Epithelial cell of prostate (primary cell): ENCODE results near the gene TIAM1.

Experiments
- DNase-seq: peaks from one replicate; pipeline ENCODE4 v3.0.0-alpha.2; 2011; ENCODE audit warnings: low read depth, low spot score
- H3K27ac ChIP-seq: fragments of 450-650 bp; 2 replicates; pipeline ENCODE4 v1.5.1; 2017; ENCODE audit warnings: mild to moderate bottlenecking

TIAM1 gene

DNA sequence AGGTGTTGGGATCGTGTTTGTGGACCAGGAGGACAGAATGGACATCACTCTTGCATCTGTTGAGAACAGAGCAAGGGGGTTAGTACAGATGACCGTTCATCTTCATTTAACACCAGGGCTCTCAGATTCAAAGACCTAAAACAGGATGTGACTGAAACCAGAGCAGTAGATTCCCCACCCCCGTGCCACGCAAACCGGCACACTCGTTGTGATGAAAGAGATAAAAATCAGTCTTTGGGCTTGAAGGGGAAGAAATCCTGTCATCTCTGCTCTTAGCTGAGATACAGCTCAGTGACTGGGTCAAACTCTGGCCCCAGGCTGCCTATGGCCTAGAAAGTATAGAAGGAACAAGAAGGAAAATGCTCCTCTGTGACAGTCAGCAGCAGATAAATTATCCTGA is 159.6 kb downstream of the TIAM1 start:
- no peak overlapping the region for H3K27ac ChIP-seq
- no peak for DNase-seq

DNA sequence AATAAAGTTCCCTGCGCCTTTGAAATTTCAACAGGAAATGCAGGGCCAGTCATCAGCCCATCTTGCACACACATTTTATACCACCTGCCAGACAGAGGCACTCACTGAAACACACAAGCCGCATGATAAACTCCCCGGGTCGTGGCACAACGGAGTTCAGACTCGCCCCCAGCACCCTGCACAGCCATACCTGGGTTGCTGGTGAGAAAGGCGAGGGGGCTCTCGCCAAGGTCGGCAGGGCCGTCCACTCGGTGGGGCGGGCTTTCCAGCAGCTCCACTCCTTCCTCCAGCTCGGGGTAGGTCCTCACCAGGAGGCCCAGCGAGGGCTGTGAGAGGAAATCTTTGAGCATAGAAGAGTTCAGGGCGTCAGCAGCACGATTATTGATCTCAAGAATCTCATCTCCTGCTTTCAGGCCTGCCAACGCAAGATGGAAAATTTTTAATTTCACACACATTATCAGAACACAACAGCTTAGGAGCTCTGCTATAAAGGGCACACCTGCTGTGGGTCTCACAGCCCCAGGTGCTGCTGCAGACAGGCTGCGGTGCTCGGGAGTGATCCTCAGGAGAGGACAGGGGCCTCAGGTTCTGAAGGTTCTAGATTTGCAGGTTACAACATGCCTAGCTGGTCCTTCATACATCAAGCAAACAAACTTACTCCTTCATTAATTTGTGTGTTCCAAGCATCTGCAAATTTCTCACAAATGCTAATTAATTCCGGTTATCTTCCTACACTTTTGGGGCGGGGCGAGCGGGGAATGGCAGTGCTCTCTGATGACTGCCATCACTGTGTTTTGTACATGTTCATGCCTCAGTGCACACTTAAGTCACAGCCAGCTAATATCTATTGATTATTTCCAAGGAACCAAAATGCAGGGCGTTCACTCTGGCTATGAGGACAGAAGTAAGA is 161.6 kb downstream of the TIAM1 start:
- DNase-seq: no peak

DNA sequence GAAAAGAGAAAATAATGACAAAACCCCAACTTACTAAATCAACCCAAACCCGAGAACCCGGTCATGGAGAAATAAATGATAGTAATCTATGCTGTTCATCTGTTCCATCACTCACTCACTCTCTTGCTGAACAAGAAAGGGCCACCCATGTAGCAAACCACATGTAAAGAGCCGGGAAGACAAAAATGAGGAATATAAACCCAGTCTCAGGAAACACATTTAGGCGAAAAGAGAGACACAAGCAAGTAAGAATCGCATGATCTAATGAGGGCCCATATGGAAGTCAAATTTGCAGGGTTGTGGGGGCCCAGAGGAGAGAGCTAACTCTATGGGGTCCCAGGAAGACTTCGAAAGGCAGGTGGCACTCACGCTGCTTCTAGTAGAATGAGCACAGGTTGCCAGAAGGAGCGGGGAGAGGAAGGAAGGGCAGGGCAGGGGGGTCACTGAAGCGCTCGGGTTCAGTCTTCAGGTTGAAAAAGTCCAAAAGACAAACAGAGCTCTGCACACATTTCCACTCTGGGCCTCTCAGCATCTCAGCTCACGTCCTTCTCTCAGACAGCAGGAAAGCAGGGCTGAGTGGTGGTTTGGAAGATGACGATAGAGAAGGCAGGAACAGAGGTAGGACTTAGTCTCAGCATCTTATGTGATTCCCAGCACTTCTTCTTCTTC is 162.8 kb downstream of the TIAM1 start:
- no peak overlapping the region for H3K27ac ChIP-seq
- no peak for DNase-seq

More for the DNA sequence above, 161.6 kb downstream of the TIAM1 start:
- H3K27ac ChIP-seq: no peak overlapping the region

GRCh38 chr21:31180256-31181081 is 163.6 kb downstream of the TIAM1 start:
- DNase-seq: no peak
- no peak overlapping the region for H3K27ac ChIP-seq

- H3K27ac ChIP-seq: no peak overlapping the region
- DNase-seq: no peak
Measured at GRCh38 chr21:31176725-31177124, 167.3 kb downstream of the TIAM1 start.

DNA sequence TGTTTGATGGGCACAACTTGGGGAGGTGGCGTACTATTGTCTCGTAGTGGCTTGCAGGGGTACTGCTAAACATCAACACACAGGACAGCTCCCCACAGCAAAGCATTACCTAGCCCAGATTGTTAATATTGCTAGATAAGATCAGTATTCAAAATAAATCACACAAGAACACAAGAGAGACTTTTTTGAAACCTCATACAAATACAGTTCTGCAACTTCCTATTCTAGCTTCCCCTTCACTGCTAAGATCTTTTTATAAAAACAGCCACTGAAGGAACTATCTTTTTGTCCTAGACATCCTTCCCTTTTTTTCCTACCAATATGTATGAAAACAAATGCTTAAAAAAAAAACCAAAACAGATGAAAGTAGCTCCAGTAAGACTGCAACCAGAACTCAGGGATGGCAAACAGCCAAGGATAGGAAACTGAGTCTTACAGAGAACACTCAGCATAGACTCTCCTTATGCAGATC is 167.9 kb downstream of the TIAM1 start:
- no peak for DNase-seq
- H3K27ac ChIP-seq: no peak overlapping the region

DNA sequence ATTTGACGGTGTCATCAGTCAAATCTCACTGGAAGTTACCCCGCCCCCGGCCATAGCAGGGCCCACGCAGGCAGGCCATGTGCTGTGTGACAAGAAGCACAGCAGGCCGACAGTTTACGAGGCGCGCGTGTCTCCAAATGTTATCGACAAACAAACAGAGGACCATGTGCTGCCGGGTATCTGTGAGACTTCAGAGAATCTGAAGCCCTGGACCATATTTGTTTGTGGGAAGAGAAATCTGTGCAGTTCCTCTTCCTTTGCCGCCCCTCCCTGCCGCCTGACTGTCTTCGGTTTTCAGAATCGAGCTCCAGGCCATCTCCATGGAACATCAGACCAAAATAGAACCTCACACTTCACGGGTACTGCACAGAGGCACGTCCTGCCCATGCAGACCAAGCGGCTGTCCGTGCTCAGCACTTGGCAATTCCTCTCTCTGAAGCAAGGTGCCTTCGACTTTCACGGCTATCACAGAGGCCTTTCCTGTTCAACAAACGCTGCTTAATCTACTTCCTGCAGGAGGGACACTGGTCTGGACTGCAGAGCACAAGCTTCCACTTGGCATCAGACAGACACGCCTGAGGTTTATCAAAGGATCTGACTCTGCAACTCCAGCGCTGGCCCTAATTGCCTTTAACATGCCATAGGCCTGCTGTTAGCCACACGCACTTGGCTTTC is 170.0 kb downstream of the TIAM1 start:
- no peak for DNase-seq
- H3K27ac ChIP-seq: no peak overlapping the region

DNA sequence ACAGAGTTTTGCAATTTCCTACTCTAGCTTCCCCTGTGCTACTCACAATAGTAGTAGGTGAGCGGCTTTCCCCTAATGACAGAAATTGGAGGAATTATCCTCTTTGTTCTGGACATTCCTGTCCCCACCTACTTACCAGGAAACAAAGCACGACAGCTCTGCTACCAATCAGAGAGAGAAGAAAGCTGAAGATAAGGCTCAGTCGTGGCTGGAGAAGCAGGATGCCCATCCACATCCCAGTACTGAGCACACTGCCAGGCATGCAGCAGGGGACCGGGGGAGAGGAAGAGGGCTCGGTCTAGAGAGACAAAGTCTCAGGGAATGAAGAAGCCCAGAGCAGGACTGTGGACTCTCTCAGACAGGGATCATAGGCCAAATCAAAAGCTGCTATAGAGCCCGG is 171.7 kb downstream of the TIAM1 start:
- H3K27ac ChIP-seq: no peak overlapping the region
- DNase-seq: no peak

DNA sequence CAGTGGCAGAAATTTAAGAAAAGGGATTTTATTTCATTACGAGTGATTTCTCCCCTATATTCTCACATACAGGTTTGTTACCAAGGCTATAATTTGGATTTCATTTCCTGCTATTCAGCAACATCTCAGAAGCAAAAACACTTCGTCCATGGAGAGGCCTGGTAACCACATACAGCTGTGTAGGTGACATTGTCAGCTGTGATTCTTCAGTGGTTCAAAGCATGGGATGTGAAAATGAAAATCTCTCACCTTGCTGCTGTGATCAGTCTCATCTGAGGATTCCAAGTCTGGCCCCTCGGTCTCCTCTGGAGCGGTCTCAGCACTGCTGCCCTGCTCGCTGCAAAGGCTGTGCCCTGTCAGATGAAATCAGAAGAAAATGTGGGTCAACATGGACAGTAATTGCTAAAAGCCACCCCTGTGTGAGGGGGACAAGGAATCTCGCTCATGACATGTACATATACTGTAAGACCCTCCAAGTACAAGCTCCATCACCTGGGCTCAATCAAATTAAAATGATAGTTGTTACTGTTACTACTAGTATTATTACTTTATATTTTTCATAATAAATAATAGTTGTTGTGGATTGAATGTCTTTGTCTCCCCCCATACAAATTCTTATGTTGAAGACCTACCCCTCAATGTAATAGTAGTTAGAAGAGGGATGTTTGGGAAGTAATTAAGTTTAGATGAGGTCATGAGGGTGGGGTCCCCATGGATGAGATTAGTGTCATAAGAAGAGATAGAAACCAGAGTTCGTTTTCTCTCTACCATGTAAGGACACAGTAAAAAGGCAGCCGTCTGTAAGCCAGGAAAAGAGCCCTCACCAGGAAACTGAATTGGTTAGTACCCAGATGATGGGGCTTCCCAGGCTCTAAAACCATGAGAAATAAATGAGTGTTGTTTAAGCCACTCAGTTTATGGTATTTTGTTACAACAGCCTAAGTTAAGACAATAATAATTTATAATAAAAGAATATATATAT is 179.1 kb downstream of the TIAM1 start:
- no peak for DNase-seq
- H3K27ac ChIP-seq: no peak overlapping the region

- no peak for DNase-seq
- H3K27ac ChIP-seq: no peak overlapping the region
Measured at GRCh38 chr21:31162827-31163226, 181.2 kb downstream of the TIAM1 start.

GRCh38 chr21:31162079-31162699 is 181.9 kb downstream of the TIAM1 start:
- no peak for DNase-seq
- H3K27ac ChIP-seq: no peak overlapping the region

DNA sequence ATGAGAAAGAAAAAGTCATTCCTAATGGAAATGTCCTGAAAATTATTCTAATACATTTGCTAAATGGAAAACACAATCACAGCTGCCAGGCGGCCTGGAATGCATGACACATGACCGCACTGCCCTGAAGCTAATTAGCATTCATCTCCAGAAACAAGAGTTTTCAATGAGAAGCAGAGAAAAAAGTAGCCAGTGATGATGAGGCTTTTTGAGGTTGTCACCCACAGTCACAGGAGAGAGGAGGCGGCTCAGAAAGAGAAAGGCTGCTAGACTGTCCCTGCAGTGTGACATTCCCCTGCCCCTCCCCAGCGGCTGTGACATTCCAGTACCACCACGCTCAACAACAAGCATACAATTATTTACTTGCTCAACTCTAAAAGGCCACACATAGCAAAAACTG is 182.9 kb downstream of the TIAM1 start:
- no peak for DNase-seq
- H3K27ac ChIP-seq: no peak overlapping the region

DNA sequence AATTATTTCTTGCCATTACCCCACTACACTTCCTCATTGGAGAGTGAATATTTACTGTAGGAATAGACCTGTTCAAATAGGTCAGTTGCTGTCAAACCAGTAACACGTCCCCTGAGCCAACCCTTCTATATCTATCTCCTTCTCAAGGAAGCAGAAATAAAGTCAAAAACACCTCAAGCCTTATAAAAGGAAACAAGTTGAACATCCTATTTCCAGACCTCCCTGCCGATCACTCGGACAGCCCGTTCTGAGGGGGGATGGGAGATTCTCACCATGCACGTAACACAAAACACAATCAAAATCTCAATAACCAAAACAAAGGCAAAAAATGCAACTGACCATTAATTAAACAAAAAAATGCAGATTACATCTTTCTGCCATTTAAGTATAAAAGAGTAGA is 184.3 kb downstream of the TIAM1 start:
- no peak overlapping the region for H3K27ac ChIP-seq
- no peak for DNase-seq

GRCh38 chr21:31158789-31159581 is 185.1 kb downstream of the TIAM1 start:
- no peak overlapping the region for H3K27ac ChIP-seq
- no peak for DNase-seq

- DNase-seq: no peak
- H3K27ac ChIP-seq: no peak overlapping the region
Measured at GRCh38 chr21:31157756-31158155, 186.3 kb downstream of the TIAM1 start.

DNA sequence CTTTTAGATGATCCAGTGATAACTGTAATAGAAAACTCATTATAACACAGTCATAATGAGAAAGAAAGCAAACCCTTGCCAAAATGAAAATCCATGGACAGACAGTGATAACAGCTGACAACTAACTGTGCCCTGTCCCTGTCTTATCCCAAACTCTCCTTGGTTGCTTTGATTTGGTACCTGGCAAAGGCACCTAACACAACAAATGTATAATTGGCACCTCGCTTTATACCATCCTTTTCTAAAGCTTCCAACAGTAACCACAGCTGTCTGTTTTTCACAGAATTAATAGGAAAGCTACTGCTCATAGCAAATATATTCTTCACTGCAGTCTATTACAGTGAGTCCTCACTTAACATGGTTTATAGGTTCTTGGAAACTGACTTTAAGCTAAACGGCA is 187.4 kb downstream of the TIAM1 start:
- H3K27ac ChIP-seq: no peak overlapping the region
- no peak for DNase-seq

DNA sequence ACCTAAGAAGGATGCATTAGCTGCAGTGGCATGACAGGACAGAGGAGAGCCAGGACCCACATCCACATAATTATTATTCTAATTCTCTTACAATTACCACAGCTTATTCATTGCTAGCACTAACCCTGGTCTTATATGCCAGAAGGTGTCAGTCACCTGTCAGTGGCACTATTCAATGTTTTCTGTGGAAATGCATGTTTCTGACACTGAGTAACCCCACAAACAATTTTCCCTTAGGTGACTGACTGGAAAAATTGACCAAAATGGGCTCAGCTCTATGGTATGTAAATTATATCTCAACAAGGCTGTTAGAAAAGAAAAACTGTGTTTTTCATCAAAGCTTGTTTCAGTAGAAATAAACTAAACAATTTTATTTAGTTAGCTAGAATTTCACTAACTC is 187.9 kb downstream of the TIAM1 start:
- DNase-seq: no peak
- H3K27ac ChIP-seq: no peak overlapping the region
